Measurements from ENCODE around the gene AUTS2. TPM values are rescaled to one million over a fixed set of nuclear protein-coding genes. Genes with fewer than 3 reads are reported as not detected.

AUTS2 gene
- total and polyA plus RNA-seq, 10 donors, result 6.1 to 54.8 (median 29.1) TPM

GRCh38 chr7:70420381-70420662, 822.0 kb downstream of the AUTS2 start:
- Histone ChIP-seq H3K4me3 (no peak overlapping the region), H3K9me3 (no peaks in the 10 kb centered on the region), H3K4me1 (peaks cover 0 to 11% (median 0%) of the 10 kb centered on the region in 6 donors), H3K36me3 (no peaks in the 10 kb centered on the region), H3K27me3 (replicated peaks in 1 of 7) (no peaks in the 10 kb centered on the region), H3K27ac (no peak overlapping the region)
- TF ChIP-seq POLR2A (IDR thresholded peaks at IDR 0.05) (no peak), CTCF (IDR thresholded peaks at IDR 0.05 in 8 of 11, conservative IDR thresholded peaks at IDR 0.05 in 3 of 11) (no peak), POLR2AphosphoS5 (IDR thresholded peaks at IDR 0.05) (no peak)
- no peak for DNase-seq
- 80 to 95% (median 91%) methylated on average over 2 of the region's 2 CpGs for WGBS, 5 donors
- intact Hi-C loops (cut with DNase I; ENCODE audit: low total_unique reads), result no loop called here

DNA sequence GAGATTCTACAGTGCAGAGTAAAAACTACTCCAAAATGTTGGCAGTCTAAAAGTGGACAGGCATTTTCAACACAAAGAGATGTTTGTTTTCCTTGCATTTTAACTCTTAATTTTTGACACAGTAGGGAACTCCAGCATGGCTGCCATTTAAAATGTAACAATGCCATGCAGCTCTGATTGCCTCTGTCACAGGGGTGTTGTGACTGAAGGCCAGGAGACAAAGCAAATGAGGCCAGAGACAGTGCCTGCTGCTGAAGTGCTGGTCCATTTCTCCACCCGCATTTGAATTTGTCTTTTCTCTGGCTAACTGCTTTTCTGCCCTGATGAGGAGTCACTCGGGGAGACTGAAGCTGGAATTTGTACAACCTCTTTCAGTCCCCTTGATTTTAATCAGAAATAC, 823.0 kb downstream of the AUTS2 start:
- intact Hi-C loops (cut with DNase I; ENCODE audit: low total_unique reads), result no loop called here
- H3K9me3 ChIP-seq, result no peaks in the 10 kb centered on the region
- no peak overlapping the region for H3K4me3 ChIP-seq
- DNase-seq, result no peak
- H3K27ac ChIP-seq, result no peak overlapping the region
- no peaks in the 10 kb centered on the region for H3K36me3 ChIP-seq
- TF ChIP-seq POLR2A (IDR thresholded peaks at IDR 0.05) (no peak), POLR2AphosphoS5 (IDR thresholded peaks at IDR 0.05) (no peak), CTCF (IDR thresholded peaks at IDR 0.05 in 8 of 11, conservative IDR thresholded peaks at IDR 0.05 in 3 of 11) (no peak)
- H3K4me1 ChIP-seq, result peaks cover 0 to 4% (median 0%) of the 10 kb centered on the region in 6 donors
- WGBS, 5 donors, result 90 to 97% (median 94%) methylated on average over 2 of the region's 2 CpGs
- H3K27me3 ChIP-seq (replicated peaks in 1 of 7), result no peaks in the 10 kb centered on the region

- DNase-seq, result no peak
- no peak overlapping the region for H3K4me3 ChIP-seq
- no peak overlapping the region for H3K27ac ChIP-seq
- intact Hi-C loops (cut with DNase I; ENCODE audit: low total_unique reads), result no loop called here
- no peaks in the 10 kb centered on the region for H3K9me3 ChIP-seq
- H3K27me3 ChIP-seq (replicated peaks in 1 of 7), result no peaks in the 10 kb centered on the region
- no peaks in the 10 kb centered on the region for H3K36me3 ChIP-seq
- TF ChIP-seq POLR2AphosphoS5 (IDR thresholded peaks at IDR 0.05) (no peak), CTCF (IDR thresholded peaks at IDR 0.05 in 8 of 11, conservative IDR thresholded peaks at IDR 0.05 in 3 of 11) (no peak), POLR2A (IDR thresholded peaks at IDR 0.05) (no peak)
- WGBS, 5 donors, result 83 to 87% (median 84%) methylated on average over 12 of the region's 12 CpGs
- no peaks in the 10 kb centered on the region for H3K4me1 ChIP-seq
Measured at GRCh38 chr7:70426249-70426880, 828.1 kb downstream of the AUTS2 start.

GRCh38 chr7:70432567-70433001, 834.3 kb downstream of the AUTS2 start:
- no peak for DNase-seq
- Histone ChIP-seq H3K9me3 (no peaks in the 10 kb centered on the region), H3K27ac (no peak overlapping the region), H3K4me1 (no peaks in the 10 kb centered on the region), H3K4me3 (no peak overlapping the region), H3K36me3 (no peaks in the 10 kb centered on the region), H3K27me3 (replicated peaks in 1 of 7) (no peaks in the 10 kb centered on the region)
- TF ChIP-seq POLR2AphosphoS5 (IDR thresholded peaks at IDR 0.05), result no peak
- no peak for TF ChIP-seq POLR2A (IDR thresholded peaks at IDR 0.05)
- no peak for TF ChIP-seq CTCF (IDR thresholded peaks at IDR 0.05 in 8 of 11, conservative IDR thresholded peaks at IDR 0.05 in 3 of 11)
- 92 to 94% (median 93%) methylated on average over 12 of the region's 12 CpGs for WGBS, 5 donors
- intact Hi-C loops (cut with DNase I; ENCODE audit: low total_unique reads), result no loop called here

Data from spleen (tissue), 11 donors.